IMR-90 (cell line): ENCODE measurements around the gene ZNF17.

Experiments
- BHLHE40 ChIP-seq: fragments of 150-350 bp; IDR thresholded peaks from 2 replicates; pipeline ENCODE4 v1.6.1; 2016; ENCODE audit warnings: mild to moderate bottlenecking, low read depth, low read length
- CHD1 ChIP-seq: IDR thresholded peaks from 2 replicates; pipeline ENCODE4 v1.6.1; 2012; ENCODE audit warnings: low read depth, low read length, improper control_type of control experiment
- CTCF ChIP-seq: conservative IDR thresholded peaks from 2 replicates; pipeline ENCODE4 v1.5.1; 2012; ENCODE audit warnings: mild to moderate bottlenecking, low read depth, low read length, improper control_type of control experiment
- ELK1 ChIP-seq: fragments of 150-350 bp; IDR thresholded peaks from 2 replicates; pipeline ENCODE4 v1.6.1; 2016; ENCODE audit warnings: low read depth, mild to moderate bottlenecking, low read length, moderate library complexity, borderline replicate concordance
- MAZ ChIP-seq: IDR thresholded peaks from 2 replicates; pipeline ENCODE4 v1.6.1; 2012; ENCODE audit warnings: low read depth, mild to moderate bottlenecking, low read length, improper control_type of control experiment, moderate library complexity, borderline replicate concordance
- NFE2L2 ChIP-seq: fragments of 150-350 bp; IDR thresholded peaks from 2 replicates; pipeline ENCODE4 v1.6.1; 2016; ENCODE audit warnings: low read depth, mild to moderate bottlenecking, low read length
- POLR2A ChIP-seq: IDR thresholded peaks from 2 replicates; pipeline ENCODE4 v1.6.1; 2012; ENCODE audit warnings: mild to moderate bottlenecking, low read depth, low read length
- RAD21 ChIP-seq: IDR thresholded peaks from 2 replicates; pipeline ENCODE4 v1.6.1; 2012; ENCODE audit warnings: low read length, improper control_type of control experiment
- RCOR1 ChIP-seq: IDR thresholded peaks from 2 replicates; pipeline ENCODE4 v1.6.1; 2012; ENCODE audit warnings: mild to moderate bottlenecking, low read length, improper control_type of control experiment; ENCODE audit not compliant: insufficient replicate concordance
- USF2 ChIP-seq: fragments of 150-350 bp; IDR thresholded peaks from 2 replicates; pipeline ENCODE4 v1.6.1; 2017; ENCODE audit warnings: mild to moderate bottlenecking, antibody characterized with exemption, low read length, low read depth

GRCh38 chr19:57435062-57435978 lies 24.4 kb downstream of the ZNF17 start, which contains the start of gene ZNF749:
- no peak for TF ChIP-seq BHLHE40
- TF ChIP-seq CTCF = no peak
- peak; percentile 57; the same call in 1 of the 2 replicates for TF ChIP-seq POLR2A
- no peak for TF ChIP-seq RAD21
- peak; percentile 21; the same call in 1 of the 2 replicates for TF ChIP-seq USF2
- no peak for TF ChIP-seq NFE2L2
- TF ChIP-seq ELK1 = no peak
- no peak for TF ChIP-seq RCOR1
- TF ChIP-seq MAZ = no peak
- no peak for TF ChIP-seq CHD1
